Keratinocyte (primary cell): ENCODE data around the gene ZNF2.

Experiments used
- EZH2 ChIP-seq: IDR thresholded peaks from one replicate; pipeline ENCODE4 v1.6.1; 2012; ENCODE audit warnings: inconsistent platforms, mild to moderate bottlenecking, low read length, moderate library complexity
- TF ChIP-seq, protein P1 (sequence below), 3 experiments: IDR thresholded peaks in 1 of 3; conservative IDR thresholded peaks in 1 of 3; optimal IDR thresholded peaks in 1 of 3; 2 replicates in 2 of 3; 3 replicates in 1 of 3; pipeline versions ENCODE3 to v1.5.1; 2011; ENCODE audit warnings: low read length in 3 of 3, mild to moderate bottlenecking in 3 of 3, moderate library complexity in 2 of 3, control low read depth in 1 of 3, inconsistent platforms in 1 of 3; ENCODE audit not compliant: insufficient read depth in 2 of 3; ENCODE audit errors: extremely low read depth in 1 of 3

DNA sequence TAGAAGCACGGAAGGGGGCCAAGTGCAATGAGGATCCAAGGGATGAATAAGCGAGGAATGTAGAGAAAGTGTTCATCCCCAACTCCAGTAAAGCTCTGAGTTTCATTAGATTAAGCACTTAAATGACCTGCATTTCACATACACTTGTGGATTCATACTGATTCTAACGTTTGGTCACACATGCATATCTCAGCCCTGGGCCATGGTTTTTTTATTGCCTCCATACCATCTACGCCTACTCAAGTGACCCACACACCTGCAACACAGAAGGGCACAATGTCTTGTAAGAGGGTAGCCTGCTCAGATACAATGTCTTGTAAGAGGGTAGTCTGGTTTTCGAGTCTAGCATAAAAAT, 43.4 kb upstream of the ZNF2 start:
- TF ChIP-seq, protein P1, sequence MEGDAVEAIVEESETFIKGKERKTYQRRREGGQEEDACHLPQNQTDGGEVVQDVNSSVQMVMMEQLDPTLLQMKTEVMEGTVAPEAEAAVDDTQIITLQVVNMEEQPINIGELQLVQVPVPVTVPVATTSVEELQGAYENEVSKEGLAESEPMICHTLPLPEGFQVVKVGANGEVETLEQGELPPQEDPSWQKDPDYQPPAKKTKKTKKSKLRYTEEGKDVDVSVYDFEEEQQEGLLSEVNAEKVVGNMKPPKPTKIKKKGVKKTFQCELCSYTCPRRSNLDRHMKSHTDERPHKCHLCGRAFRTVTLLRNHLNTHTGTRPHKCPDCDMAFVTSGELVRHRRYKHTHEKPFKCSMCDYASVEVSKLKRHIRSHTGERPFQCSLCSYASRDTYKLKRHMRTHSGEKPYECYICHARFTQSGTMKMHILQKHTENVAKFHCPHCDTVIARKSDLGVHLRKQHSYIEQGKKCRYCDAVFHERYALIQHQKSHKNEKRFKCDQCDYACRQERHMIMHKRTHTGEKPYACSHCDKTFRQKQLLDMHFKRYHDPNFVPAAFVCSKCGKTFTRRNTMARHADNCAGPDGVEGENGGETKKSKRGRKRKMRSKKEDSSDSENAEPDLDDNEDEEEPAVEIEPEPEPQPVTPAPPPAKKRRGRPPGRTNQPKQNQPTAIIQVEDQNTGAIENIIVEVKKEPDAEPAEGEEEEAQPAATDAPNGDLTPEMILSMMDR (optimal IDR thresholded peaks at IDR 0.05 in 1 of 3, IDR thresholded peaks at IDR 0.05 in 1 of 3, conservative IDR thresholded peaks at IDR 0.05 in 1 of 3; ENCODE audit: extremely low read depth in 1 of 3, insufficient read depth in 2 of 3, low read length in 3 of 3): no peak
- TF ChIP-seq EZH2: no peak
